Measurements from ENCODE around the gene FHOD1.
A peak's percentile ranks its signal among the peaks of the same experiment; 100 is the strongest.

FHOD1 gene

DNA sequence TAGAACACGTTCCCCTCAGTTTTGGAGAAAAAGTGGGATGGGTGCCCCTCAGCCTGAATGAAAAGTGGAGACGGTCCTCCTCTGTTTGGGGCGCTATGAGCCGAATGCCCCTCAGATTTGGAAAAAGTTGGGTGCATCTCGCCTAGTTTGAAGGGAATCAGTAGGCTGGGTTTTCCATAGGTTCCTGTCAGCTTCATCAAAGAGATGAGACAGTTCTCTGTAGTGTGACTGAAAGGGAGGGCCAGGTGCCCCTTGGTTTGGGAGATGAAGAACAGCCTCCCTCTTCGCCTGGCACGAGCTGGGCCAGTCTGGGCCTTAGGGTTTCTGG lies 756 bp upstream of the FHOD1 start:
- DNase-seq (ENCODE audit: extremely low read depth, low read depth) = no peak
- TF ChIP-seq, protein P1, sequence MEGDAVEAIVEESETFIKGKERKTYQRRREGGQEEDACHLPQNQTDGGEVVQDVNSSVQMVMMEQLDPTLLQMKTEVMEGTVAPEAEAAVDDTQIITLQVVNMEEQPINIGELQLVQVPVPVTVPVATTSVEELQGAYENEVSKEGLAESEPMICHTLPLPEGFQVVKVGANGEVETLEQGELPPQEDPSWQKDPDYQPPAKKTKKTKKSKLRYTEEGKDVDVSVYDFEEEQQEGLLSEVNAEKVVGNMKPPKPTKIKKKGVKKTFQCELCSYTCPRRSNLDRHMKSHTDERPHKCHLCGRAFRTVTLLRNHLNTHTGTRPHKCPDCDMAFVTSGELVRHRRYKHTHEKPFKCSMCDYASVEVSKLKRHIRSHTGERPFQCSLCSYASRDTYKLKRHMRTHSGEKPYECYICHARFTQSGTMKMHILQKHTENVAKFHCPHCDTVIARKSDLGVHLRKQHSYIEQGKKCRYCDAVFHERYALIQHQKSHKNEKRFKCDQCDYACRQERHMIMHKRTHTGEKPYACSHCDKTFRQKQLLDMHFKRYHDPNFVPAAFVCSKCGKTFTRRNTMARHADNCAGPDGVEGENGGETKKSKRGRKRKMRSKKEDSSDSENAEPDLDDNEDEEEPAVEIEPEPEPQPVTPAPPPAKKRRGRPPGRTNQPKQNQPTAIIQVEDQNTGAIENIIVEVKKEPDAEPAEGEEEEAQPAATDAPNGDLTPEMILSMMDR (IDR thresholded peaks at IDR 0.05; ENCODE audit: low read depth, low read length) = no peak

DNA sequence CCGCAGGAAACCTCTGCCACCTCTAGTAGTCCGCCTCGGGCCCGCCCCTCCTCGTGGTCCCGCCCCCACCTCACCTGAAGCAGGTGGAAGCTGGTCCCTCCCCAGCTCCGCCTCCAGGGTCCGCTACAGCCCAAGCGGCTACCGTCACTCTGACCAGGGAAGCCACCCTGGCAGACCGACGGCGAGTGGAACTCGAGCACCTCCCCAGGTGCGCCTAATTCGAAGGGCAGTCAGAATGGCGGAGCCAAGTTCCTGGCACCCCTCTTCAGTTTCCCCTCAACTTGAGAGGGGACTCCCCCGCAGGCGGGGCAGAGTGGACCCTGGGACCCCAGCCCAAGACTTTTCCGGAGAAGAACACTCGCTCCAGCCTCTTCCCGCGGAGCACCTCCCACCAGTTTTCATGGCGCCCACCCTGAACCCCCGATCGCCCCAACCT lies 507 bp downstream of the FHOD1 start:
- TF ChIP-seq, protein P1 (IDR thresholded peaks at IDR 0.05; ENCODE audit: low read depth, low read length) = no peak
- no peak for DNase-seq (ENCODE audit: extremely low read depth, low read depth)

DNA sequence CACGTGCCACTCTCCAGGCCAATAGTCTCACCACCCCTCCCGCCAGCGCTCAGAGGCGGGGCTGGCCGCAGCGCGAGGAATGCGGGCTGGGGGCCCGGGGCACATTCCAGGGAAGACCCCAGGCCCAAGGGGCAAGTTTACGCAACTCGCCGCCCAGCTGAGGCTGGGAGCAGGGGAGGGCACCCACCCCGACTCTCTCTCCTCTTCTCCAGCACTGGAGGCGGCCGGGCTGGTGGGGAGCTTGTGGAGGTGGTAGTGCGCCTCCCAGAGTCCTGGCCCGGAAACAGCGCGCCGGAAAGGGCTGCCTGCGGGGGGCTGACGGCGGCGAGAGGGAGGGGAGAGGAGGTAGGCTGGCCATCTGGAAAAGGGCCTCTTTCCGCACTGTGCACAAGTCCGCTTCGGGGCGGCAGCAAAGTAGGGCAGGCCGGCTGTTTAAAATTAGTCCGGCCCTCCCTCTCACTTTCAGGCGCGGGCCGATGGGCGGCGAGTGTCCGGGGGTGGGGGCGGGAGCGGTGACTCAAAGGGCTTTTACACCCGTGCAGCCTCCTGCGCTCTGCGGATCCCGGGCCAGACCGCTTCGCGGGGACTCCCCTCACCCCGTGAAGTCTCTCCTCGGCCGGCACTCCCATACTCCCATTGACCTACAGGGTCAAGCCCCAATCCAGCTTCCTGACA lies 1.1 kb downstream of the FHOD1 start:
- TF ChIP-seq, protein P1 (IDR thresholded peaks at IDR 0.05; ENCODE audit: low read depth, low read length) = peak; percentile 52
- peak; percentile 67 for DNase-seq (ENCODE audit: extremely low read depth, low read depth)

DNA sequence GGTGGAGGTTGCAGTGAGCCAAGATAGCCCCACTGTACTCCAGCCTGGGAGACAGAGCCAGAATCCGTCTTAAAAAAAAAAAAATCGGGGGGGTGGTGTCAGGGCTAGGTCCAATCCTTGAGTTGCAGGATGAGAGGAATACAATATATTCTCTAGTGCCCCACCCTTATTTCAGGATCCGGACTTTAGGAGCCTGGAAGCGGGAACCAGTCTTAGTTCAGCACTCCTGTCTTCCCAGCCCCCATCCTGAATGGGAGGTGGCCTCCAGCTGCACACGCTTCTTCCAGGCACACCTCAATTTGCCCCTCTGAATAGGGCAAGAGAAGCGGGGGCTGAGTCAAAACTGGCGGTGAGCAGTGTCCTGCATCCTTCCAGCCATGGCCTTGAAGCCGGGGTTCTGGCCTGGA lies 1.6 kb downstream of the FHOD1 start:
- TF ChIP-seq, protein P1 (IDR thresholded peaks at IDR 0.05; ENCODE audit: low read depth, low read length) = no peak
- DNase-seq (ENCODE audit: extremely low read depth, low read depth) = no peak

DNA sequence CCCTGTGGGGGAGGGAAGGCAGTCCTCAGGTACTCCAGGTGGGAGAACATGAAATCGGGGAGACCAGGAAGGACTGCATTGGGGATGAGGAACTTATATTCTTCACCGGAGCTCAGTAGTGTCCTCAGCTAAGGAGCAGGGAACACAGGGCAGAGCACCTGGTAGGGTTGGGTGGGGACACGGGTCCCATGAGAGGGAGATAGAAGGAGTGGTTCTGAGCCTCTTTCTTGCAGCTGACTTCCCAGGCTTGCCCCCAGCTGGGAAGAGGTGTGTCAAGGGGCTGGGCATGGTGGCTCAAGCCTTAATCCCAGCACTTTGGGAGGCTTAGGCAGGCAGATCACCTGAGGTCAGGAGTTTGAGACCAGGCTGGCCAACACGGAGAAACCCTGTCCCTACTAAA lies 2.1 kb downstream of the FHOD1 start:
- no peak for DNase-seq (ENCODE audit: extremely low read depth, low read depth)
- TF ChIP-seq, protein P1 (IDR thresholded peaks at IDR 0.05; ENCODE audit: low read depth, low read length) = no peak

DNA sequence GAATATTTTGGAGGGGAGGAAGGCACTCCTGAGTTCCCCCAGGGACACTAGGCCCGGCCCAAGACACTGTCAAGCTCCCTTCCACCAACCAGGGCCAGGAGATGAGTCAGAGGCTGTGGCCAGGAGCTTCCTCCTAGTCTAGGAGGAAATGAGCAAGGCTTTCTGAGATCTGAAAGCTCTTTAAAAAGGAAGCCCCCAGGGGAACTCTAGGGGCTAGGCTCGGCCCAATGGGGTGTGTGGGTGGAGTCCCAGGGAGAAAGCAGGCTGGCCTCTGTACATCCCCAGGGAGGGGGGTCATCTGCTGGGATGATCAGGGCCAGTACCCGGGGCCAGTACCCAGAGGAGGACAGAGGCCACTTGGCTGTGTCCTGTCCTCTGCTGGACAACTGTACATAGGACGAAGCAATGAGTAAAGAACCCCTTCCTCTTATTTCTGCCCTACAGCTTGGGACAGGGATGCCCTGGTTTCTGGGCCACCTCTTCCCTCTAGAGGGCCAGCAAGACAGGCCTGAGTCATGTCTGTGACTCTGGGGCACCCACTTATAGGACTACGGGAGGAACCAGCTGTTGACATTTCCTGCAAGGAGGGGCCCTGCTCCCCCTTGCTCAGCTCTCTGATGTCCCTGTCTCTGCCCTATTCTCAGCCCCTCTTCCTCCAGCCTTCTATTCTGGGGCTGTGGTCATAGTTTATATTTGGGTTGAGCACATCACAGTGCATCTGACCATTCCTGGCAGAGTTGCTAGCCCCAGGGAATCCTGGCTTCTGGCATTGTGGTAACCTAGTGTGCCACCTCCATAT lies 2.7 kb downstream of the FHOD1 start:
- TF ChIP-seq, protein P1 (IDR thresholded peaks at IDR 0.05; ENCODE audit: low read depth, low read length) = no peak
- peak; percentile 38 for DNase-seq (ENCODE audit: extremely low read depth, low read depth)

DNA sequence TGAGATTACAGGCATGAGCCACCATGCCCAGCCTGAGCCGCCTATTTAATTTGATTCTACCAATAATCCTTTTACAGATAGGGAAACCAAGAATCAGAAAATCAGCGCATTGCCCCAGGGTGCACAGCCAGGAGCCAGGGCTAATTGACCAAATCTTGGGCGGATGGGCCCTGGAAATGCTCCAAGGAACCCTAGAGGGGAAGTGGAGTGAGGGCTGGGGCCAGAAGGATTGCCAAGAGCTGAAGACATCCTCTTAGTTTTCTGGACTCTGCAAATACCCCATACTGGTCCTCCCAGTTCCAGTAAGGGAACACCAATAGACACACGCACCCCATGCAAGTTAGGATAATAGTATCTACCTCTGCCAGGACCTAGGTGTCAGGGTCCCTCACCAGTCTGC lies 3.8 kb downstream of the FHOD1 start:
- DNase-seq (ENCODE audit: extremely low read depth, low read depth) = no peak
- TF ChIP-seq, protein P1 (IDR thresholded peaks at IDR 0.05; ENCODE audit: low read depth, low read length) = no peak
